Mesenchymal stem cell (in vitro differentiated cells and primary cell): ENCODE data around the gene PEX16.
A peak's percentile ranks its signal among the peaks of the same experiment; 100 is the strongest.

Source experiments
- DNase-seq: peaks from one replicate; pipeline ENCODE4 v3.0.0-alpha.2; 2013
- H2AFZ ChIP-seq: one replicate; pipeline ENCODE4 v1.6.1; 2013; ENCODE audit warnings: low read depth, mild to moderate bottlenecking, control low read depth, inconsistent platforms, low read length, moderate library complexity
- H2AK5ac ChIP-seq: 2 replicates; pipeline ENCODE4 v1.6.1; 2013; ENCODE audit warnings: low read length, moderate library complexity, mild to moderate bottlenecking, inconsistent platforms; ENCODE audit not compliant: severe bottlenecking
- H2BK120ac ChIP-seq: one replicate; pipeline ENCODE4 v1.6.1; 2013; ENCODE audit warnings: low read depth, mild to moderate bottlenecking, inconsistent platforms, low read length, moderate library complexity
- H2BK12ac ChIP-seq, 2 experiments: one replicate each; pipeline ENCODE4 v1.6.1; 2013; ENCODE audit warnings: inconsistent platforms in 2 of 2, low read length in 2 of 2, mild to moderate bottlenecking in 2 of 2, moderate library complexity in 2 of 2, control low read depth in 1 of 2
- H2BK15ac ChIP-seq: one replicate; pipeline ENCODE4 v1.6.1; 2013; ENCODE audit warnings: mild to moderate bottlenecking, low read depth, inconsistent platforms; ENCODE audit not compliant: poor library complexity, severe bottlenecking
- H2BK5ac ChIP-seq: 2 replicates; pipeline ENCODE4 v1.6.1; 2013; ENCODE audit warnings: low read depth, mild to moderate bottlenecking, low read length, control low read depth, inconsistent platforms; ENCODE audit not compliant: poor library complexity, severe bottlenecking
- H3K14ac ChIP-seq, 2 experiments: one replicate each; pipeline ENCODE4 v1.6.1; 2013; ENCODE audit warnings: inconsistent platforms in 2 of 2, low read length in 2 of 2, control low read depth in 1 of 2, mild to moderate bottlenecking in 1 of 2, moderate library complexity in 1 of 2
- H3K18ac ChIP-seq, 2 experiments: one replicate each; pipeline ENCODE4 v1.6.1; 2013; ENCODE audit warnings: inconsistent platforms in 2 of 2, low read length in 2 of 2, control low read depth in 1 of 2, low read depth in 1 of 2, mild to moderate bottlenecking in 1 of 2
- H3K23ac ChIP-seq, 2 experiments: one replicate each; pipeline ENCODE4 v1.6.1; 2013; ENCODE audit warnings: inconsistent platforms in 2 of 2, low read length in 2 of 2, mild to moderate bottlenecking in 2 of 2, moderate library complexity in 2 of 2, control low read depth in 1 of 2
- H3K27ac ChIP-seq: 2 replicates; pipeline ENCODE4 v1.5.1; 2013; ENCODE audit warnings: mild to moderate bottlenecking, moderate library complexity, low read length, control low read depth, inconsistent platforms; ENCODE audit not compliant: poor library complexity, severe bottlenecking
- H3K27me3 ChIP-seq, 2 experiments: 2 replicates each; pipeline versions ENCODE4 v1.6.1 to v1.7.0; 2013; ENCODE audit warnings: low read length in 2 of 2, mild to moderate bottlenecking in 2 of 2, moderate library complexity in 2 of 2, control low read depth in 1 of 2, inconsistent platforms in 1 of 2; ENCODE audit not compliant: control insufficient read depth in 1 of 2, insufficient read depth in 1 of 2
- H3K36me3 ChIP-seq, 2 experiments: 2 replicates each; pipeline versions ENCODE4 v1.6.1 to v1.7.0; 2013; ENCODE audit warnings: low read length in 2 of 2, control low read depth in 1 of 2, inconsistent platforms in 1 of 2, low read depth in 1 of 2, mild to moderate bottlenecking in 1 of 2; ENCODE audit not compliant: insufficient read depth in 2 of 2, control insufficient read depth in 1 of 2
- H3K4ac ChIP-seq, 2 experiments: one replicate each; pipeline ENCODE4 v1.6.1; 2013; ENCODE audit warnings: inconsistent platforms in 2 of 2, low read length in 2 of 2, mild to moderate bottlenecking in 2 of 2, moderate library complexity in 2 of 2, control low read depth in 1 of 2, low read depth in 1 of 2
- H3K4me1 ChIP-seq: 2 replicates; pipeline ENCODE4 v1.6.1; 2013; ENCODE audit warnings: low read depth, low read length, control low read depth; ENCODE audit not compliant: control insufficient read depth, insufficient read depth
- H3K4me2 ChIP-seq: 2 replicates; pipeline ENCODE4 v1.6.1; 2013; ENCODE audit warnings: low read length, mild to moderate bottlenecking, inconsistent platforms; ENCODE audit not compliant: poor library complexity, severe bottlenecking
- H3K4me3 ChIP-seq, 2 experiments: 2 replicates each; pipeline versions ENCODE4 v1.5.1 to v1.7.0; 2013; ENCODE audit warnings: low read length in 2 of 2, mild to moderate bottlenecking in 2 of 2, control low read depth in 1 of 2, low read depth in 1 of 2; ENCODE audit not compliant: insufficient read depth in 1 of 2
- H3K79me1 ChIP-seq: replicated peaks from 2 replicates; pipeline ENCODE4 v1.6.1; 2013; ENCODE audit warnings: mild to moderate bottlenecking, control low read depth, low read length, inconsistent platforms; ENCODE audit not compliant: poor library complexity, severe bottlenecking
- H3K9ac ChIP-seq: 2 replicates; pipeline ENCODE4 v1.7.0; 2013; ENCODE audit warnings: mild to moderate bottlenecking, low read length, moderate library complexity
- H3K9me3 ChIP-seq: 2 replicates; pipeline ENCODE4 v1.7.0; 2013; ENCODE audit warnings: mild to moderate bottlenecking, low read length; ENCODE audit not compliant: control insufficient read depth
- H4K8ac ChIP-seq: one replicate; pipeline ENCODE4 v1.6.1; 2013; ENCODE audit warnings: inconsistent platforms, mild to moderate bottlenecking, low read length, moderate library complexity
- H4K91ac ChIP-seq: one replicate; pipeline ENCODE4 v1.6.1; 2013; ENCODE audit warnings: mild to moderate bottlenecking, low read length, inconsistent platforms
- WGBS: methylation state at CpG from one replicate; pipeline ENCODE4 v1.1.7; 2013; ENCODE audit warnings: mixed read lengths; 5-methylcytosine and 5-hydroxymethylcytosine counted together

The PEX16 gene

DNA sequence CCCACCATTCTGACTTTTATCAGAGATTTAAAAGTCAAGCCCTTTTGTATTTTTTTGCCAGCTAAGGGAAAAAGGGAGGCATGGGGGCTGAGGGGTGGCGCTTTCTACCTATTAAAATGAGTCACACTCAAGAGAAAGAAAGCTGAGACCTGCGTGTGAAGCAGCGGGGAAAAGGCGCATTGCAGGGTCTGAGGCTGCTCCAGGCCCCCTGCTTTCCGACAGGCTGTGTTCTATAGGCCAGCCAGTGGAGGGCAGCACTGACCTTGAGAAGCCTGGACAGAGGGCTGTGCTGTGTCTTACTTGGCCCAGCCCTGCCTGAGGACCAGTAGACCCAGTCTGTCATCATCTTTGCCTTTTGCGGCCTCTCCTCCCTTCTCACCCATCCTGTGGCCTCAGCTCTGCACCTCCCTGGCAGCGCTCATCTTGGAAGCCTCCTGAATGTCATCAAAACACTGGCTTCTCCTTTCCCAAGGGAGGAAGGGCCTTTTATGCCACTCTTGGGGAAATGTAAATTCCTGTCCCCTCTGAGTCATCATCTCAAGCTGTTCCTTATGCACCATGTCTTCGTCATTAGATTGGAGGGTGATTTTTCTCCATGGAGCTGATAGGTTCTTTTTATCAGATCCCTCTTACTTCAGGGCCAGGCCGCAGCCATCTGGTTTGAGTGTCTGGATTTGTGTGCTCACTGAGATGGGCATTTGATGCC, 44.9 kb downstream of the PEX16 start:
- no peak overlapping the region for H2BK120ac ChIP-seq
- no peak overlapping the region for H2BK12ac ChIP-seq
- H2AK5ac ChIP-seq, result no peak overlapping the region
- H3K18ac ChIP-seq, result no peak overlapping the region
- H3K14ac ChIP-seq, result no peak overlapping the region
- no peaks in the 10 kb centered on the region for H3K9me3 ChIP-seq
- no peak overlapping the region for H3K27ac ChIP-seq
- no peak overlapping the region for H2BK5ac ChIP-seq
- no peak overlapping the region for H3K4me3 ChIP-seq
- H2BK15ac ChIP-seq, result no peak overlapping the region
- H3K4me1 ChIP-seq, result peaks cover 5% of the 10 kb centered on the region
- WGBS, result 14% methylated on average over 8 of the region's 9 CpGs
- H3K36me3 ChIP-seq, result peaks cover 54 to 89% of the 10 kb centered on the region in 2 experiments
- DNase-seq, result peak; percentile 98
- H3K27me3 ChIP-seq, result no peaks in the 10 kb centered on the region
- H3K4ac ChIP-seq, result no peak overlapping the region
- H2AFZ ChIP-seq, result no peak overlapping the region
- H4K8ac ChIP-seq, result peak overlapping the region; percentile 35
- no peaks in the 10 kb centered on the region for H3K79me1 ChIP-seq
- H3K23ac ChIP-seq, result no peak overlapping the region
- H3K4me2 ChIP-seq, result no peak overlapping the region
- no peak overlapping the region for H4K91ac ChIP-seq
- peak overlapping the region; percentile 11 for H3K9ac ChIP-seq

- 91% methylated on average over 2 of the region's 2 CpGs for WGBS
- no peak for DNase-seq
These were observed 46.0 kb downstream of the PEX16 start for GRCh38 chr11:45871638-45872037.

DNA sequence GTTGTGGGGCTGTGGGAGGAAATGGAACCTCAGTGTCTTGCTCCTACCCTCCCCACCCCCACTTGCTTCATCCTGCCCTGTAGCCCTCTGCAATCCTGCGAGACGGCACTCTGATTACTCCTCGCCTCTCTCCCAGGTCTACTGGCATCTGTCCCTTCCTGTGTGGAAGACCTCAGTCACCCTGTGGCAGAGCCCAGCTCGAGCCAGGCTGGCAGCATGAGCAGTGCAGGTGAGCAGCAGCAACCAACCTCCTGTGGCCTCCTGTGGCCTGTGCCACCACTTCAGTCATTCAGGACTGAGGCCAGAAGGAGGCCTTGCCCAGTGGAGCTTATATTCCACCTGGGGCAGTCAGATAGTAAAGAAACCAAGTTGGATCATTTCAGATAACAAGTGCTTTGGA, 47.0 kb downstream of the PEX16 start:
- Histone ChIP-seq H2BK5ac (no peak overlapping the region), H2AFZ (no peak overlapping the region), H3K27me3 (no peaks in the 10 kb centered on the region), H4K91ac (no peak overlapping the region), H3K4me1 (peaks cover 5% of the 10 kb centered on the region), H3K9me3 (no peaks in the 10 kb centered on the region), H3K4me2 (no peak overlapping the region), H2BK120ac (no peak overlapping the region), H3K27ac (no peak overlapping the region), H3K14ac (no peak overlapping the region), H2BK15ac (no peak overlapping the region), H3K4me3 (no peak overlapping the region), H3K23ac (no peak overlapping the region), H2BK12ac (no peak overlapping the region), H4K8ac (no peak overlapping the region), H3K9ac (no peak overlapping the region), H3K36me3 (peaks cover 61 to 88% of the 10 kb centered on the region in 2 experiments), H2AK5ac (no peak overlapping the region), H3K79me1 (no peaks in the 10 kb centered on the region), H3K18ac (no peak overlapping the region), H3K4ac (no peak overlapping the region)
- WGBS, result 99% methylated on average over 4 of the region's 4 CpGs
- DNase-seq, result no peak

More at GRCh38 chr11:45871638-45872037, 46.0 kb downstream of the PEX16 start:
- H2BK5ac ChIP-seq, result no peak overlapping the region
- H4K91ac ChIP-seq, result no peak overlapping the region
- H3K14ac ChIP-seq, result no peak overlapping the region
- no peak overlapping the region for H3K18ac ChIP-seq
- H3K4me3 ChIP-seq, result no peak overlapping the region
- H3K27me3 ChIP-seq, result no peaks in the 10 kb centered on the region
- no peaks in the 10 kb centered on the region for H3K79me1 ChIP-seq
- no peak overlapping the region for H2BK15ac ChIP-seq
- H3K9ac ChIP-seq, result no peak overlapping the region
- peaks cover 53 to 89% of the 10 kb centered on the region in 2 experiments for H3K36me3 ChIP-seq
- H2AFZ ChIP-seq, result no peak overlapping the region
- H4K8ac ChIP-seq, result peak overlapping the region; percentile 36
- H3K4me2 ChIP-seq, result no peak overlapping the region
- H3K27ac ChIP-seq, result no peak overlapping the region
- H2BK120ac ChIP-seq, result no peak overlapping the region
- no peak overlapping the region for H3K23ac ChIP-seq
- H2BK12ac ChIP-seq, result no peak overlapping the region
- H3K9me3 ChIP-seq, result no peaks in the 10 kb centered on the region
- no peak overlapping the region for H2AK5ac ChIP-seq
- H3K4ac ChIP-seq, result no peak overlapping the region
- H3K4me1 ChIP-seq, result peaks cover 5% of the 10 kb centered on the region

- no peak overlapping the region for H4K91ac ChIP-seq
- H3K9me3 ChIP-seq, result no peaks in the 10 kb centered on the region
- no peak overlapping the region for H2AK5ac ChIP-seq
- no peak overlapping the region for H3K14ac ChIP-seq
- no peak overlapping the region for H3K4me2 ChIP-seq
- H3K27me3 ChIP-seq, result no peaks in the 10 kb centered on the region
- H2BK12ac ChIP-seq, result no peak overlapping the region
- no peak overlapping the region for H3K4ac ChIP-seq
- no peak overlapping the region for H4K8ac ChIP-seq
- peaks cover 5% of the 10 kb centered on the region for H3K4me1 ChIP-seq
- peaks cover 61 to 90% of the 10 kb centered on the region in 2 experiments for H3K36me3 ChIP-seq
- H3K18ac ChIP-seq, result no peak overlapping the region
- H3K79me1 ChIP-seq, result no peaks in the 10 kb centered on the region
- no peak overlapping the region for H2AFZ ChIP-seq
- no peak overlapping the region for H2BK15ac ChIP-seq
- H3K9ac ChIP-seq, result no peak overlapping the region
- no peak overlapping the region for H2BK5ac ChIP-seq
- DNase-seq, result no peak
- WGBS, result 92% methylated on average over 10 of the region's 12 CpGs
- H3K4me3 ChIP-seq, result no peak overlapping the region
- no peak overlapping the region for H3K23ac ChIP-seq
- H2BK120ac ChIP-seq, result no peak overlapping the region
- no peak overlapping the region for H3K27ac ChIP-seq
These were observed 48.1 kb downstream of the PEX16 start for GRCh38 chr11:45869551-45869950.
